Amygdala (tissue), 56 donors: Measurements from ENCODE around the gene CELSR1.

Source experiments
- DNase-seq, 56 donors: peaks; one replicate each; lab custom pipeline; 2025; lab: John Stamatoyannopoulos, UW

The CELSR1 gene

DNA sequence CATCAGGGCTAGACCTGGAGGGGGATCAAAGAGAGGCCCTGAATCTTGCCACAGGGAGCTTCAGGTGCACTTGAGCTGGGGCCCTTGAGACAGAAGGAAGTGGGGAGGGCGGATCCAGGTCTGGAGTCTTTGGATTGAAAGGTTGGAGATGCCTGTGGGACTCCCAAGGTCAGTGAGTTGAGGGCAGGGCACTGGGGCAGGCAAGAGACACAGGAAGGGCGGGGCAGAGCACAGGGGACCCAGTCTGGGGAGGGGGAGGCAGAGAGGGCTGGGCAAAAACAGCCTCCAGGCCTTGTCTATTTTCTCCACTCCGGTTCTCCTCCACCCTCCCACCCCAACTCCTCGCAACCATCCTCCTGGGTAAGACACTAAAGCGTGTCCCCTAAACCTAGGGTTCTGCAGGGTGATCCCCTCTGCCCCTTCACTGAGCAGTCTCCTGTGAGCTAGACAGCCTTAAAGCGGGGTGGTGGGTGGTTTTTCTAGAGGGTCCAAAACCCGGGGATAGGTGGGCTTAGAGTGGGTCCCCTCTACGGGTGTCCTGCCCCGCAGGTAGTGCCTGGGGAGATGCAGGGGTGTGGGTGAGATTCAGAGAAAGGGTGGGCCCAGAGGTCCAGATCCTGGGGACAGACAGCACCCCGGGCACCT lies 38.6 kb upstream of the CELSR1 start:
- DNase-seq, result no peak

DNA sequence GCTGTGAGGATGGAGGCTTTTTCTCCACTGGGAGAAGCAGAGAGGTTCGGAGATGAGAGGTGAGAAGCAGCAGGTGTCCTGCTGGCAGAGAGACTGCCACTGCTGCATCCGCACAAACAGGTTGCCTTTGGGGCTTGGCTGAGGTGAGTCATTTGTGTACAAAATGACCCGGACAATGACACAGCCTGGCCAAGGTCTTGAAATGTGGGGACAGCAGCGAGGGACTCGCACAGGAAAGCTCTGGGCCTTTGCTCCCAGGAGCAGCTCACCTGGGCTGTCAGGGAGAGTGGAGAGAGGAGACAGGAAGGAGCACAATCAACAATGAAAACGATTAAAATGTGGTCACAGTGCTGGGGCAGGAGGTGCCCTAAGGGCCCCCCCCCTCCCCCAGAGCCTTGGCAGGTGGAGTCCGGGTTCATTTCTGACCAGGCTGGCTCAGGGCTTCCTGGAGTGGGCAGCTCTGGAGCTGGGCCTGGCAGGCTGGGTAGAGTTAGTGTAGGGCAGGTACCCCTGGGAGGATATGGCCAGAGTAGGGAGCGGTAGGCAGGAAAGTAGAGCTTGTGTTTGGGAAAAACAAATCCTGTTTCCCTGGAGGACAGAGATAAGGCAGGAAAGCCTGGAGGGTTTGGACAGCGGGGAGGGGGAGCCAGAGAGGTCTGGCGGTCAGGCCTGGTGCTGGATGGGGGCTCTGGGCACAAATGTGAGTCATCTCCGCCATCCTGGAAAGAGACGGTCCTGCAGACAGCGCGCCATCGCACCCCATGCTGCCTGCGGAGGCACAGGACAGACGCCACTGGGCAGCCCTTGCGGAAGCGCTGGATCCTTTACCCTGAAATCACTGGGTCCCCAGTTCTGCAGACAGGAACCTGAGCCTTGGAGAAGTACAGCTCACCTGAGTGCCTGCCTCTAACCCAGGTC lies 37.8 kb upstream of the CELSR1 start:
- DNase-seq, result no peak

DNA sequence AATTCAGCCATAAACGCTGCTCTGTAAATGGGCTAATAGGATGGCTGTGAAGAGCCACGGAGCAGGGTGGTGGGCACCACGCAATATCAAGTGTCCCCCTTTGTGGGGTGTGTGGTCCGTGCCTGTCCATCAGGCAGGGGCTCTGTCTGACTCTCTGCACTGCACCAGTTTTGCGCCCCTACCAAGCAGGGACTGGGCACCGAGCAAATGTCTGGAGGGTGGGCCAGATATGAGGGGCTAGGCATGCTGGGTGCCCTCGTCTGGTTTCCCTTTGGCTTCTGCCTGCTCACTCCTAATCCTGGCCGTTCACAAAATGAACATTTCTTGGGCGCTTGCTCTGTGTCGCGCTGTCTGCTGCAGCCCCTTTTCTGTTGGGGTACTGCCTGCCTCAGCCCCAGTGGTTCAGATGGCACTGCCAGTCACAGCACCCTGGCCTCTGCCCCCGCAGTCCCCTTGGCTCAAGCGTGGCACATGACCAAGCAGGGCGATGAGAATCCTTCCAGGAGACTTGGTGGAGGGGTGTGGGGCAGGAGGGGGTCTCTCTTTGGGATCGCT lies 37.1 kb upstream of the CELSR1 start:
- DNase-seq, result no peak

DNA sequence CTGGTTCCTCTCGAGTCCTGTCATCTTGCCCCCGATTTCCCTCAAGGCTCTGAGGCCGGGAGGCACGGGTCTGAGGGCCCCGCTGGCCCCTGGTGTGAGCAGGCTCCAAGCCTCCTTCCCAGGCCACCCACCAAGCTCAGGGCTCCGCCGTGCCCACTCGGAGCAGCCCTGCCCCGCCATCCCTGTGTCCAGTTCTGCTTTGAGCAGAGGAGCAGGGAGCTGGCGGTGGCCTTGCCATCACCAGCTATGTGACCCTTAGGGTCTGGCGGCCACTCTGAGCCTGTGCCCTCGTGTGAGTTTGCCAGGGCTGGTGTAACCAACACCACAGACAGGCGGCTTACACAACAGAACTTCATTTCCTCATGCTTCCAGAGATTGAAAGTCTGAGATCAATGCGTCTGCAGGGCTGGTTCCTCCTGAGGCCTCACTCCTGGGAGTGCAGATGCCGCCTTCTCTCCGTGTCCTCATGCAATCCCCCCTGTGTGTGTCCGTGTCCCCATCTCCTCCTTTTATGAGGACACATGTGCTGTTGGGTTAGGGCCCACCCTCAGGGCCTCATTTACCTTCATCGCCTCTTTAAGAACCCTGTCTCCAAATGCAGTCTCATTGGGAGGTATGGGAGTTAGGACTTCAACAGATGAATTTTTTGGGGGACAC lies 36.5 kb upstream of the CELSR1 start:
- no peak for DNase-seq

DNA sequence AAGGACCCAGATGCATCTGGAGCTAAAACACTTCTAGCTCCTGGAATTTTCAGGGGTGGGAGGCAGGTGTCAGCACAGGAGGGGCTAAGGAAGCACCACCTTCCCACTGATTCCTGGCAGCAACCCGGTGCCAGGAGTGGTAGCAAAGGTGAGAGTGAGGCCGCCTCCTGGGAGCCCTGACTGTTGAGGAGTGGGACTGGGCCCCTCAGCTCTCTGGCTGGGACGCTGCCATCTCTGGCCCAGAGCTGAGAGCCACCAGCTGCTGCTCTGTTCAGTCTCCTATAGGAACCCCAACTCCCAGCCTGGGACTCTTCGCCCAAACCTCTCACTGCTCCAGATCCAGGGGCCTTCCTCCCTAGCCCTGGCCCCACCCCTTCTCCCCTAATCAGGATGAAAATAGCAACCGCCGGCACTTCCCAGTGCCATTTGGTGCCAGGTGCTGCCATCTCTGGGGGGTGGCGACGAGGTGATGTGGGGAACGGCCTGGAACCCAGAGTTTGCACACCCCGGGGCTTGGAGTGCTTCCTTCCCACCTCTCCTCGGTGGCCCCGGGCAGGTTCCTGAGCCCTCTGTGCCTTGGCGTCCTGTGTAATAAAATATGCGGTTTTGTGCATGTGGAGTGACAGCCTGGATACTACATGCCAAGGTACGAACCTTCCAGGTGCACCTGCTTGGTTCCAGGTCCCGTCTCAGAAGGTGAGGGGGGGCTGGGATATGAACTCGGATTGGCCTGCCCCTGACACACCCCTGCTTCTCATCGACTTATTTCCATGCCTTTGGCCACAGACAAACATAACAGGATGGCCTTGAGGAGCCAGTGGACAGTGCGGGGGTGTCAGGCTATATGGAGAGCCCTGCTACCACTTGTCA lies 35.7 kb upstream of the CELSR1 start:
- DNase-seq, result no peak

DNA sequence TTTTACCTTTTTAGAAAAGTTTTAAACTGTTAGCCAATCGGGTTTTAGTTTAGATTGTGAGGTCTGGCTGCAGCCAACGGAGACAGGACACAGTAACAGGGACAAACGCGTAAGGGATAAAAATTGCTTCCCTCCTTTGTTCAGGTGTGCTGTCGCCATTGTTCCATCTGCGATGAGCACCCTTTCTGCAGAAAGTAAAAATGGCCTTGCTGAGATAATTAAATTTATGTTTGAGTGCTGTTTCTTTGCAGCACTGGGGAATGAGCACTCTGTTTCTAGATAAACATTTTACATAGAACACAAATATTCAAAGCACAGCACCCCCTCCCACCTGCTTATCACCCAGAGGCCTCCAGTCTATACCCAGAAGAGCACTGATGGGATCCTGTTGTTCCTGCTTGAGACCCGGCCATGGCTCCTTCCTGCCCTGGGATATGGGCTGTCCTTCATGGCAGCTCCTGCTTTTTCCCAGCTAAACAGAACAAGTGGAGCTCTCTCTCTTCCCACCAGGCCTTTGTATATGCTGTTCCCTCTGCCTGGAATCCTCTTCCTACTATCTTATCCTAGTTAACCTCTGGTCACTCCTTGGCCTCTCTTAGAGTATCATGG lies 34.3 kb upstream of the CELSR1 start:
- DNase-seq, result no peak

DNA sequence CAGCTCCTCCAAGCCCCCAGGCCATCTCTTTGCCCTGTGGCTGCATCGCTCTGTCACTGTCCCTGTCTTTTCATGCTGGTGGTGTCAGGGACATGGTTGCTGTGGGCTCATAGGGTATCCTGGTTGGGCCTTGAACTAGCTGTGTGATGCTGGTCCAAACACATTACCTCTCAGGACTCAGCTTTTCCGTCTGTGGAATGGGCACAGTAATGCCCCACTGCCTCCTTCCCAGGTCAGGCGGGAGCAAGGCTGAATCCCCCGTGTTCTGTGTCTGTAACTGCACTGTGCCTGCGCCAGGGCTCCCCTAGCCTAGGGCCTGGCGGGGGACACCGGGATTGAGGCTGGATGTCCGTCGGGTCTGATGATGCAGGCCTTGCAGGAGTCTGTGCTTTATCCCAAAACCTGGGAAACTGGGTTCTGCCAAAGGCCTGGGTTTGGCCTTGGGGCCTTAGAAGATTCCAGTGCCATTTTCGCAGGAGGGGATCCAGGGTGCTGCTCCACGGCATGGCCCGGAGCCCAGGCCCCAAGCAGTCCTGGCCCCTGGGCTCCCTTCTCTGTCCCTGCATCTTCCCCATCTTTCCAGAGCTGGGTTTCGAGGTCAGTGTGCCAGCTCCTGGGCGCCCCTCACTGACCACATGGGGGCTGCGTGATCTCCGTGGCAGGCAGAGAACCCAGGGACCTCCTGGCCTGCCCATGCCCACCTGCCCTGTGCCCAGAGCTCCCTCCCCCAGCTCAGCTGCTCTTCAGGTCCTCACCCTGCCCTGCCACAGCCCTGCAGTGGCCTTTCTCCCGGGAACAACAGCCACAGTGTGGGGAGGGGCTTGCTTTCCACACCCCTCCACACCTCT lies 32.7 kb upstream of the CELSR1 start:
- DNase-seq, result no peak

DNA sequence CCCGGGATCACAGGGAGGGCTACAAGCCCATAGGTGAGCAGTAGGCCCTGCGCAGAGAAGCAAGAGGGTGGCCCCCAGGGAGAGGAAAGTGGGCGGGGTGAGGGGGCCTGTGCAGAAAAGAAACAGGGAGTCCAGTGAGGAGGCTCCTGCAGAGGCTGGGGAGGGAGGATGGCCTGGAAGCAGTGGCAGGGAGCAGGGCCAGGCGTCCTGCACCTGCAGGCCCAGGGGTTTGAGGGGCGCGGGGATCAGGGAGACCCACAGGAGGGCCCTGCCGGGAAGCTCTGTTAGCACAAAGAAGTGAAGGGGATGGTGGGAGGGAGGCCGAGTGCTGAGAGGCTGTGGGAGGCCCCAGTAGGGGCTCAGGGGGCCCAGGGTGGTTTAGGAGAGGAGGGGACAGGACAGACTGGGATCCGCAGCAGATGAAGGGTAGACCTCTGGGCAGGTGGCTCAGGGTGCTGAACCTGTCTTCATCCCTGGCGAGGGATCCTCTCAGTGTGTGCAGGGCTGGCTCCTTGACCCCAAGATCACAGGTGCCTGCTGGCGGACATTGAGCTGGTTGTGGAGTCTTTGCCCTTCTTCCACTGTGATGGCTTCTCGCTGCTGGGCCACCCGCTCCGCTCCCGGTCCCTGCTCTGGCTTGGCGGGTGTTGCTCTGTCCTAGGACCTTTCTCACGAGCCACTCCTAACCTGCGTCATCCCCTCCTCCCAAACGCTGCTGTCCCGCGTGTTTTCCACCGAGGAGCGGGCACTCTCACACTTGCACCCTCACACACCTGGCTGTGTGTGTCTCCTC lies 31.8 kb upstream of the CELSR1 start:
- no peak for DNase-seq

DNA sequence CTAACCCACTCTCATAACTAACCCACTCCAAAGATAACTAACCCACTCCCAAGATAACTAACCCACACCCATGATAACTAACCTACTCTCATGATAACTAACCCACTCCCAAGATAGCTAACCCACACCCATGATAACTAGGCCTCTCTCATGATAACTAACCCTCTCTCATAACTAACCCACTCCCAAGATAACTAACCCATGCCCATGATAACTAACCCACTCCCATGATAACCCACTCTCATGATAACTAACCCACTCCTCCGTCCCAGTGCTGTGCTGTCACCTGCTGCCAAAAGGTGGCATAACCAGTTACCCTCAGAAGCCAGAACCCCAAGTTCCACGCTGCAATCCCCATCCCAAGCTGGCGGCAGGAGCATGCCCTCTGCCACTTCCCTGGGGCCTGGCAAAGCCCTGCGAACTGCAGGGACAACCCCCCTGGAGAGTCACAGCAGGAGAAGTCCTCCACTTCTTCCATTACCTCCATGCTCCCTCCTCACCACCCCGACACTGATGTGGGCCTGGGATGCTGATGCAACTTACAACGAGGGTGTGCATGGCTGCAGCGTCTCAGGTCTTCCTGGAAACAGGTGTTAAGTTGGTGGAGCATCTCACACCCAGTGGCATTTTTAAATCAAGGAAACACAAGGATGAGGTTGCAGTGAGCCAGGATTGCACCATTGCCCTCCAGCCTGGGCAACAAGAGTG lies 30.8 kb upstream of the CELSR1 start:
- no peak for DNase-seq

DNA sequence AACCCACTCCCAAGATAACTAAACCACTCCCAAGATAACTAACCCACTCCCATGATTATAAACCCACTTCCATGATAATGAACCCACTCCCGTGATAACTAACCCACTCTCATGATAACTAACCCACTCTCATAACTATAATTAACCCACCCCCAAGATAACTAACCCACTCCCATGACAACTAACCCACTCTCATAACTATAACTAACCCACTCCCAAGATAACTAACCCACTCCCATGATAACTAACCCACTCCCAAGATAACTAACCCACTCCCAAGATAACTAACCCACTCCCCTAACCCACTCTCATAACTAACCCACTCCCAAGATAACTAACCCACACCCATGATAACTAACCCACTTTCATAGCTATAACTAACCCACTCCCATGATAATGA lies 30.1 kb upstream of the CELSR1 start:
- no peak for DNase-seq

DNA sequence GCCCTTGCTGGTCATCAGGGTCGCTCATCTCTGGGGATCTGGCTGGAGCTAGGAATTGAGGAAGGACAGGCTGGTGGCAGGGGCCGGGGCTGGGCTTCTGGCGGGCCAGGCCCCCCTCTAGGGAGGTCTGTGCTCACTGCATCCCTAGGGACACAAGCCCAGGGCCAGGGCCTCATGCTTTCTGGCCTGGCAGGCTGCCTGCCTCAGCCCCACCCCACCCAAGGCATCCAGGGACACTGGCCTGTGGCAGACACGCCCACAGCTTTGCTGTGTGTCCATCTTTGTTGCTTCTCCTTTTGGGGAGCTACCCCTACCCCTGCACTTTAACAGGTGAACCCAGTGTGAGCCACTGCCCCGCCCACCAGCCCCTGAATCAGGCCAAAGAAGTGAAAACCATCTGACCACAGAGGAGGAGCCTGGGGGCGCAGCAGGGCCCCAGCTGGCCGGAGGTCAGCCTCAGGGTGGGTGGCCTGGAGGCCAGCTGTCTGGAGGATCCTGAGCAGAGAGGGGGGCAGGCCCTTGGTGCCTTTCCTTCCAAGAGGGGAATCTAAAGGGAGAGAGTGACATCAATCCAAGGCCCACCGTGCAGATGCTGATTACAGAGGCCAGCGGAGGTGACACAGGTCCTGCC lies 26.8 kb upstream of the CELSR1 start:
- DNase-seq, result no peak

DNA sequence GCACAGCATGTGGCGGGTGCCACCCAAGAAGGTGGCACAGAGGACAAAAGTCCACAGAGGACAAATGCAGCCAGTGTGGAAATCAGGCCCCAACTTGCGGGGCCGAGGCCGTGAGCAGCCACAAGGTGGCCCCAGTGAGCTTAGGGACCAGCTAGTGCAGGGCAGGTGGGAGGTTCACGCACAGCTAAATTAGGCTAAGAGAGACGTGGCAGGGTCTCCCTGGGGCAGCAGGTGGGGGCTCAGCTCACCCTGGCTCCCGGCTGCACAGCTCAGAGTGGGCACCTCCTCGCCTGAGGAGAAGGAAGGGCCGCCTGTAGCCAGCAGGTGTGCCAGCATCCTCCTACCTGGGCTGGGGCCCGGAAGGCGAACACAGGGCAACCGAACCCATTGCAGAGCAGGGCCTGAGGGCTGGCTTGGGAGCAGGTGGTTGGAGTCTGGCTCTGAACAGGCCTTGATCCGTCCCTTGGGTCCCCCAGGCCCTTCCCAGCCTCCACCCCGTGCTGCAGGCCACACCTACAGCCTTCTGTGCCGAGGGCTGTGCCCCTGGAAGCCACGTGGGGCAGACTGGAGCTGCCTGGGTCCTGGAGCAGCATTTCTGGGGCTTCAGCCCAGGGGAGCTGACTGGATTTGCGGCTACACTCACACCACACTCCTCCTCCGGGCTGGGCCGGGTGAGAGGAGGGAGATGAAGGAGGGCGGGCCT lies 26.1 kb upstream of the CELSR1 start:
- peak in 20 of 56 donors; percentile 8 to 65 (median 34) for DNase-seq

DNA sequence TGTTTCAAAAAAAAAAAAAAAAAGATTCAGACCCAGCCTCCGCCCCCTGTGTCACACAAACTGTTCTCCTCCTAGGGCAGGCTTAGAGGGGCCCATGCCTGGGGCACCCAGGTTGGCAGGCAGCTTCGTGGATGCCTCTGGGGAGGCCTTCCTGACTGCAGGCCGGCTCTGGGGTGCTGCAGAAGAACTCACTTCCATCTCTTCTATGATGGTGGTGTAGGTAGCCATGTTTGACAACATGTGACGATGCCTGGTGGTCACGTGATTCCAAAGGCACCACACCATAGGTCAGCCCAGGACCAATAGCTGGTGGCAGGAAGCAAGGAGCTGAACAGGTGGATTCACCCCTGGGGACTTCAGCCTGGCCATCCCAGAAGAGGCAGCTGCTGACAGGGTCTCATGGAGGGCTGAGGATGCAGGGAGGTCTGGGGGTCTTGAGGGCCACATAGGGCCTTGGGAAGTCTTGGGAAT lies 24.1 kb upstream of the CELSR1 start:
- peak in 6 of 56 donors; percentile 12 to 41 (median 25) for DNase-seq

DNA sequence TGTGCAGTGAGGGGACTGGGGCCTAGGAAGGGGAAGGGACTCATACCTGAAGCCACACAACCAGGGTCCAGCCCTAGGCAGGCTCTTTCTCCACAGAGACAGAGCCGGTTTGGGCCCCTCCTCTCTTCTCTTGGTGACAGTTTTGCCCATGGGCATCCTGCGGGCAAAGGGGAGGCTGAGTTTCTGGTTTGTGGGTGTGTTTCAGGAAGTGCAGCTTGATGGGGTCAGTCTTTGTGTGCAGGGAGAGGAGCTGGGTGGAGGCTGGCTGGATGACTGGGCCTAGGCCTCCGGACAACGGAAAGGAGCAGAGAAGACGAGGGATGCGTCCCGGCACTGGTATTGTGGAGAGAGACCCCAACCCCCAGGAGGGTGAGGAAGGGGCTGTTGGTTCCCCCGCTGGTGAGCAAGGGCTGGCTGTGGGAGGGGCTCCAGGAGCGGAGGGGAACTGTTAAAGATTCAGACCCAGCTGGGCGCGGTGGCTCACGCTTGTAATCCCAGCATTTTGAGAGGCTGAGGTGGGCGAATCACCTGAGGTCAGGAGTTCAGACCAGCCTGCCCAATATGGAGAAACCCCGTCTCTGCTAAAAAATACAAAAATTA lies 23.4 kb upstream of the CELSR1 start:
- DNase-seq, result no peak

DNA sequence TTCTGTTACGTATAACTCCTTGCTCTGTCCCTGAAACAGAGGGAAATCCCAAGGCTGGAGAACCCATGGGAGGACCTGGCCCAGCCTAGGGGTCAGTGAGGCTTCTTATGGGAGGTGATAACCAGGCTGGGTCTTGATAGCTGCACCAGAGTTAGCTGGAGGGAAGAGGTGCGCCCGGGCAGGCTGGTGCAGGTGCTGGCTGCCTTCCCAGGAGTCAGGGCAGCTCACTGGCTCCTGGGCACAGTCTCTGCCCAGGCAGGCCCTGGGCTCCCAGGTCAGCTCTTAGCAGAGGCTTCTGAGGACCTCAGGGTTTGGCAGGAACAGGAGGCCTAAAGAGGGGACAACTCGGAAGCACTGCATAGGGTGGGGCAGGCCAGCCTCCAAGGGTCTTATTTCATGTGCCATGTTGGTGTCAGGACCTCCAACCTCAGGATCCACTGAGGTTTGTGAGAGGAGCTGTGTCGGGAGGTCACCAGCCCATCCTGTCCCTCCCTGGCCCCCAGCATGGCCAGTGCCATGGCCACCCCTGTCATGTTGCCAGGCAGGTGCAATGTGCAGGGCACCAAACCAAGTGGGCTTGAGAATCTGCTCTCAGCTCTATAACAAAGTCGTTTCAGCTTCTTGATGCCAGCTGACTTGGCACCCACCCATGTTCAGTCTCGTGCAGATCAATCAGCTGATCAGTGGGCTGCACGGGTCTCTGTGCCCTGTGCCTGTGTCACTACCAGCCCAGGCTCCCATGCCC lies 20.5 kb upstream of the CELSR1 start:
- no peak for DNase-seq
